Lower leg skin (tissue), 3 donors: Measurements from ENCODE around the gene BCAT1.

ENCODE experiments used
- CTCF ChIP-seq, 3 donors: fragments of 450-650 bp; IDR thresholded peaks; one replicate each; pipeline ENCODE4 v1.5.1; 2016; ENCODE audit warnings: antibody characterized with exemption in 3 of 3, mild to moderate bottlenecking in 3 of 3, moderate library complexity in 2 of 3
- POLR2A ChIP-seq, 2 donors: fragments of 450-650 bp; IDR thresholded peaks; one replicate each; pipeline ENCODE4 v1.6.1; 2016 to 2017; ENCODE audit warnings: antibody characterized with exemption in 2 of 2, mild to moderate bottlenecking in 1 of 2, moderate library complexity in 1 of 2

GRCh38 chr12:24982250-24982649, 33.3 kb upstream of the BCAT1 start:
- TF ChIP-seq CTCF (IDR thresholded peaks at IDR 0.05) (no peak), POLR2A (IDR thresholded peaks at IDR 0.05) (no peak)
